ENCODE results near the gene TRIP13.

DNA sequence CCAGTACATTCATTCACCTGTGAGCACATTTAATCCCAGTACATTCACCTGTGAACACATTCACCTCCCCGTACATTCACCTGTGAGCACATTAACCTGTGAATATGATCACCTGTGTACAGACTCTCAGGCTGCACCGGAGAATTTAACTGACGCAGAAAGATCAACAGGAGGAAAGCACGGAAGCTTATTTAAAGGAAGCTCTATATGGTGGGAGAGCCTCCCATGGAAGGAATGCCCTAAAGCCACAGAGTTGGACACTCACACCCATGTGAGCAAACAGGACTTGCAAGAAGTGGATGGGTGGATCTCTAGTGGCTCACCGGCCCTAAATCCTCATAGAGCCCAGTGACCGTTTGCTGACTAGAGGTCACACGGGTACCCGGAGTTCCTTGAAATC, 38.2 kb downstream of the TRIP13 start:
- no peak for TF ChIP-seq EZH2 (IDR thresholded peaks at IDR 0.05; ENCODE audit: insufficient read depth, poor library complexity, severe bottlenecking)
- TF ChIP-seq EZH2phosphoT487 (IDR thresholded peaks at IDR 0.05; ENCODE audit: insufficient read depth, low read depth) = no peak
